Measurements from ENCODE around the gene GH1.
A peak's percentile ranks its signal among the peaks of the same experiment; 100 is the strongest.
"Not testable (repeated sequence)": the region's sequence is repeated elsewhere in the genome, so short reads cannot be mapped to it uniquely, and the experiment has no call there.

Gene GH1

DNA sequence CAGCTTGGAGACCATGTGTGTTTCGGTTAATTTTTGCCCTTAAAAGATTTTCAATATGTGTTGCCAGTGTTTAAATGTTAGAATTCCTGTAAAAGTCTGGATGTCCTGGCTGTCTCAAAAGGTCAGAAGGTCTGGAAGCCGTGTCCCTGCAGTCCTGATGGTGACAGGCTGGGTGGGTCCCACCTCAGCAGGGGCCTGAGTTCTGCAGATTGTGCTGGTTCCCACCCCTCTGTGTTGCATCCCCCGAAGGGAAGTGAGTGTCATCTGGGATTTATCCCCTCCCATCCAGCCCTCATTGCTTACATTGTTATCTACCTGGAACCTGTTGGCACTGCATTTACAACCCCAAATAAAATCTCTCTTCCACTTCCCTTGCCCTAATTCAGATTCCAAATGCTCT is 24.6 kb downstream of the GH1 start:
- FAIRE-seq = not testable (repeated sequence)

DNA sequence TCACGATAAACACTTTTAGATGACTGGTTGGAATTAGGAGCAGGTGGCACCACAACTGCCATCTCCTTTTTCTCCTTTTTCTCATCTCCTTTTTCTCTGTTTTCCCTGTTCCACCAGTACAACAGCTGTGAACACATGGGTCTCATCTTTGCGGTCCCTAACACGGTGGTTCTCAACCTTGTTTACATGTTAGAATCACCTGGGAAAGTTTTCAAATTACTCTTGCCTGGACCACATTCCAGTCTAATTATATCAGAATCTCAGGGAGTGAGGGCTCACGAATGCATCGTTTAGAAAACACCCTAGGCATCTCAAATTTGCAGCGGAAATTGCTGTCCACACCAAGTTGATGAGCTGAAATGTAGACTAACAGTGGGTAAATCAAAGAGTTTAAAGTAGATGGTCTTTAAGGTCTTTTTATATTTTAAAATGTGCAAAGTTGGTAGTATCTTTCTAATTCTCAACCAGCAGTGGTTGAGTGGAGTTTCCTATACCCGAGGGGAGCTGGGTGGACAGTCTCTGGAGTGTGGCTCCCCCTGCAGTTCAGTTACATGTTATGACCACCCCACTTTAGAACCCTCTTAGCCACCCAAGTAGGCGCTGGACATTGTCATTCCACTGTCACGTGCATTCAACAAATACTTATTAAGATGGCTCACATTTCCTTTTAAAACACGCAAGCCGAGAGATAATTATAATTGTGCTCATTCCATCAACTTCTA is 26.2 kb downstream of the GH1 start:
- not testable (repeated sequence) for FAIRE-seq

DNA sequence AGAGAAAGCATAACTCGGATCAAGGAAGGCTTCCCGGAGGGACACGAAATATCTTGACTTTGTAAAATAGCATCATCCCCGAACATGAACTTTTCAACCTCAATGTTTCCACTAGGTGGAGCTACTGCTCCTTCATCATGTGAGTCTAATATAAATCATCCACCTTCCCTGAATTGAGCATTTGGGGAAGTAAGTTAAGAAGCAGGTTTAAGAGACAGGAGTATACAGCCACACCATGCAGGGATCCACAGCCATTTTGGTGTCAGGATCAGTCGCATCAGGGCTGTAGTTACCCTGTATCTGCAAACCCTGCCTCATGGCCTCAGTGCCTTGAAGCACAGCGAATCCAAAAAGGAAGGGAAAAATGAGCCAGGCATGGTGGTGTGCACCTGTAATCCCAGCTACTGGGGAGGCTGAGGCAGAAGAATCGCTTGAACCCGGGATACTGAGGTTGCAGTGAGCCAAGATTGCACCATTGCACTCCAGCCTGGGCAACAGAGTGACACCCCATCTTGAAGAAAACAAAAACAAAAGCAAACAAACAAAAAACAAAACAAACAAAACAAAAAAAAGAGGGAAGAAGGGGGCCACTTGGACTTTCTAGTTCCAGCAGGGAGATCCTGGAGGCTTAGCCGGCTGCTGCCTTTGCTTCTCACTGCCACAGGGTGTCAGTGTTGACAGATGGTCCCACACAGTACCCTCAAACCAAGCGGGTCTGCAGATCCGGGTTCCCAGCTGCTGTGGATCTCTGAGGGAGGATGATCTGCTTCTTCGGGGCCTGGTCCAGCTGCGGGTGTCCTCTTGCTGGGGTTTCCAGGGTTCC is 29.4 kb downstream of the GH1 start:
- FAIRE-seq = peak; percentile 72

DNA sequence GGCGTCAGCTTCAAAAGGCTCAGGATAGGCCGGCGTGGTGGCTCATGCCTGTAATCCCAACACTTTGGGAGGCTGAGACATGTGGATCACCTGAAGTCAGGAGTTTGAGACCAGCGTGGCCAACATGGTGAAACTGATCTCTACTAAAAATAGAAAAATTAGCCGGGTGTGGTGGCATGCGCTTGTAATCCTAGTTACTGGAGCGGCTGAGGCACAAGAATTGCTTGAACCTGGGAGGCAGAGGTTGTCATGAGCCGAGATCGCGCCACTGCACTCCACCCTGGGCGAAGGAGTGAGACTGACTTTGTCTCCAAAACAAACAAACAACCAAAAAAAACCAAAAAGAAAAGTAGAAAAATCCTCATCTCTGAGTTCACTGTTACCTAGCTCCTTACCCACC is 33.5 kb downstream of the GH1 start:
- not testable (repeated sequence) for FAIRE-seq

DNA sequence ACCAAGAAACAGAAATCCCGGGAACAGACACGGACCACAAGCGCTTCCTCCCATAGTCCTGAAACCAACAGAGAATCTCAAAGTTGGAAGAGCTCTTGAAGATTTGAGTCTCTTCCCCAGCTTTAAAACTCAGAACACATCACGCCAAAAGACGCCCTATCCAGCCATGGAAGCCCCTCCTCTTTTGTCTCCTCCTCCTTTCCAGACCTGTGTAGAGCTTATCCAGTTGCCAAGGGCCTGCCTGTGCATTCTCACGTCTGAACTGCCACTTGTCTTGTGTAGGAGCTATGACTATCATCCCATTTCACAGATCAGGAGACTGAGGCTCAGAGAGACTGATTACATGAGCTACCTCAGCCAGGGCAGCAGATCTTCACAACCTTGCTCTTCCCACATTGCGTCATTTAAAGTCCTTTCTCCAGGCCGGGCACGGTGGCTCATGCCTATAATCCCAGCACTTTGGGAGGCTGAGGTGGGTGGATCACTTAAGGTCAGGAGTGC is 36.0 kb downstream of the GH1 start:
- FAIRE-seq = not testable (repeated sequence)

DNA sequence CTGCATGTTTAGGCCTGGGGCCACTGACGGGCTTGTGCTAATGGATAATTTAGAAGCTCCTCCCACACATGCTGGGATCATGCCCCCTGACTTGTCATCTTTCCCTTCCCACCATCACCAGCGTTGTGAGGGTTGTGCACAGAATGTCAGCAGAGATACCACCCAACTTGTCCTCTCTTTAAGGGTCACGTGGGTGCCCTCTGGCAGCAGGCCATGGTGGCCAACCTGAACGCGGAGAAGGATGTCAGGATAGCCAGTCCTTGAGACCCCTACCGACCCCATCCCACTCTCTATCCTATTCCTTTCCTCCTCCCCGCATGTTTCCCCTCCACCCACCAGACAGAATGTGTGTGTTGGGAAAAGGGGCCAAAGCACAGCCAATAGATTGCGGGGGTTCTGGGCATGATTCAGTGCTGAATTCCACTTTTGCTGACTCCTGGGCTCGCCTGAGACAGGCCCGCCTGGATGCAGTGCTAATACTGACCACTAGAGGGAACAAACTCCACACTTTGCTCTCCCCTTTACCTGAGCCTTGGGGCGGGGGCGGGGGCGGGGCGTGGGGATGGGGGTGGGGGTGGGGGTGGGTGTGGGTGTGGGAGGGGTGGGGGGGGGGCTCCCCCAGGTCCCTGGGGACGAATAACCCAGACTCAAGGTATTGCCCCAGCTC is 36.6 kb downstream of the GH1 start, which contains the start of gene GH2:
GH2 (minus strand) TSS at position 10 of the 667 bp plus-strand sequence. CDS start 143 bp downstream, outside the sequence.
- no peak for FAIRE-seq

DNA sequence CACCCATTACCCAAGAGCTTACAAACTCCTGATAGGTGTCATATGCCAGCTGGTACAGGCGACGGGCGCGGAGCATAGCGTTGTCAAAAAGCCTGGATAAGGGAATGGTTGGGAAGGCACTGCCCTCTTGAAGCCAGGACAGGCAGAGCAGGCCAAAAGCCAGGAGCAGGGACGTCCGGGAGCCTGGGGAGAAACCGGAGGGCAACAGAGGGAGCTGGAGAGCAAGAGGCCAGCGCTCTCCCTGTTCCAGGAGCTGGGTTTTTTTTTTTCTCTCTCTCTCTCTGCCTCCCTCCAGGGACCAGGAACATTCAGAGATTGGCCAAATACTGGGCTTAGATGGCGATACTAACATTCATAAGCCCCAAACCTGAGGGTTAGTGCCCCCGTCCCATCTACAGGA is 37.3 kb downstream of the GH1 start:
- FAIRE-seq = not testable (repeated sequence)

DNA sequence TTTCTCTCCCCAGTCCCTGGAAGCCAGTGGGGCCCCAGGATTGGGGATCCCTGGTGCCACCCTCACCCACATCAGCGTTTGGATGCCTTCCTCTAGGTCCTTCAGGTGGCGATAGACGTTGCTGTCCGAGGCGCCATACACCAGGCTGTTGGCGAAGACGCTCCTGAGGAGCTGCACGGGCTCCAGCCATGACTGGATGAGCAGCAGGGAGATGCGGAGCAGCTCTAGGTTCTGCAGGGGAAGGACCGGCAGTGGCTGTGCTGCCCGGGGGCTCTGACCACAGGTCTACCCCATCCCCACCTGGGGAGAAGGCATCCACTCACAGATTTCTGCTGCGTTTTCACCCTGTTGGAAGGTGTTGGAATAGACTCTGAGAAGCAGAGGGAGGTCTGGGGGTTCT is 37.9 kb downstream of the GH1 start:
- FAIRE-seq = no peak

DNA sequence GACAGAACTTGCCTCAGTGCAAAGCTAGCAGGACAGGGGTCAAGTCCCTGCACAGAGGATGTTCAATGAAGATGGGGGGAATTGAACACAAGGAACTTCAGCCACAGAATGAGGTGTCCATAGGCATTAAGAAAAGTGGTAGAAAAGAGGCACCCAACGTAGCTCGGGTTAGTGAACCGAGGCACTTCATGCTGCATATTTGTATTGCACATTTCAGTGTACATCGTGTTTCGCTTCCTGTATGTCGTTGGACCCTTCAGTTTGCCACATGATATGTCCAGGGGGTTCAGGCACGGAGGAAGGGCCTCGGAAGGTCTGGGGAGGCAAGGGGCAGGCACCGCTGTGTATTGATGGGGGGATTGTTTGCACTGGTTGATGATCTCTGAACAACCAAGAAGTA is 40.2 kb downstream of the GH1 start:
- not testable (repeated sequence) for FAIRE-seq

DNA sequence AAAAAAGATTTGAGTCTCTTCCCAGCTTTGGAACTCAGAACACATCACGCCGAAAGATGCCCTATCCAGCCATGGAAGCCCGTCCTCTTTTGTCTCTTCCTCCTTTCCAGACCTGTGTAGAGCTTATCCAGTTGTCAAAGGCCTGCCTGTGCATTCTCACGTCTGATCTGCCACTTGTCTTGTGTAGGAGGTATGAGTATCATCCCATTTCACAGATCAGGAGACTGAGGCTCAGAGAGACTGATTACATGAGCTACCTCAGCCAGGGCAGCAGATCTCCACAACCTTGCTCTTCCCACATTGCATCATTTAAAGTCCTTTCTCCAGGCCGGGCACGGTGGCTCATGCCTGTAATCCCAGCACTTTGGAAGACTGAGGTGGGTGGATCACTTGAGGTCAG is 43.9 kb downstream of the GH1 start:
- FAIRE-seq = not testable (repeated sequence)

DNA sequence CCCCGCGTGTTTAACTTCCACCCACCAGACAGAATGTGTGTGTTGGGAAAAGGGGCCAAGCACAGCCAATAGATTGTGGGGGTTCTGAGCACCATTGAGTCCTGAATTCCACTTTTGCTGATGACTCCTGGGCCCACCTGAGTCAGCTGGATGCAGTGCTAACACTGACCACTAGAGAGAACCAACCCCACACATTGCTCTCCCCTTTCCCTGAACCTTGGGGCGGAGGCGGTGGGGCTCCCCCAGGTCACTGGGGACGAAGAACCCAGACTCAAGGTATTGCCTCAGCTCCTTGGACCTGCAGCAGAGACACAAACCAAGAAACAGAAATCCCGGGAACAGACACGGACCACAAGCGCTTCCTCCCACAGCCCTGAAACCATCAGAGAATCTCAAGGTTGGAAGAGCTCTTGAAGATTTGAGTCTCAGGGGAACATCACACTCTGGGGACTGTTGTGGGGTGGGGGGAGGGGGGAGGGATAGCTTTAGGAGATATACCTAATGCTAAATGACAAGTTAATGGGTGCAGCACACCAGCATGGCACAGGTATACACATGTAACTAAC is 44.5 kb downstream of the GH1 start:
- FAIRE-seq = not testable (repeated sequence)

DNA sequence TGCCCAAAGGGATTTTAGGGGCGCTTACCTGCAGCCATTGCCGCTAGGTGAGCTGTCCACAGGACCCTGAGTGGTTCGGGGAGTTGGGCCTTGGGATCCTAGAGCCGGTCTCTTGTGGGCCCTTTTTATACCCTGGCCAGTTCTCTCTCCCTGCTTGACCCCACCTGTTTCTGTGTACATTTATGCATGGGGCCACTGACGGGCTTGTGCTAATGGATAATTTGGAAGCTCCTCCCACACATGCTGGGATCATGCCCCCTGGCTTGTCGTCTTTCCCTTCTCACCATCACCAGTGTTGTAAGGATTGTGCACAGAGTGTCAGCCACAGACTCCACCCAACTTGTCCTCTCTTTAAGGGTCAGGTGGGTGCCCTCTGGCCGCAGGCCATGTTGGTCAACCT is 45.1 kb downstream of the GH1 start, which contains the start of gene CSH2:
CSH2 (minus strand) TSS at position 101 of the 400 bp plus-strand sequence; CDS start at position 38, 63 bp downstream.
- FAIRE-seq = not testable (repeated sequence)

DNA sequence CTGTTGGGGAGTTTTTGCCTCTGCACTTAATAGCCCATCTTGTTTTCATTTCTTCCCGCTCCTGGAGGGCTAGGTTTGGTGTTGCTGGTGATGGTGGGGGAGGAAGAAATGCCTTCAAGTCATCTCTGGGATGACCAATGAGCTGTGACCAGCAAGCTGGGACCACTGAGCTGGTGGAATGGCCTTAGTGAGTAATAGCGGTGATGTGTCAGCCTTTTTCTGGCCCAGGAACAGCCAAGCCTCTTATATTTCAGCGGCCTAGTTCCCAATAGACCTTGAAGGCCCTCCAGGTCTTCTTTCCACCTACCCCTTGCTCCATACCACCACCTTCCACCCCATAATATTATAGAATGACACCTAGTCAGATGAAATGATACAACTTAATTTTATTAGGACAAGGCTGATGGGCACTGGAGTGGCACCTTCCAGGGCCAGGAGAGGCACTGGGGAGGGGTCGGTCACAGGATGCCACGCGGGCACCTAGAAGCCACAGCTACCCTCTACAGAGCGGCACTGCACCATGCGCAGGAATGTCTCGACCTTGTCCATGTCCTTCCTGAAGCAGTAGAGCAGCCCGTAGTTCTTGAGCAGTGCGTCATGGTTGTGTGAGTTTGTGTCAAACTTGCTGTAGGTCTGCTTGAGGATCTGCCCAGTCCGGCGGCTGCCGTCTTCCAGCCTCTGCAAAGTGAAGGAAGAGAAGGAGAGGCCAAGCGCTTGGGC is 46.8 kb downstream of the GH1 start:
- not testable (repeated sequence) for FAIRE-seq

DNA sequence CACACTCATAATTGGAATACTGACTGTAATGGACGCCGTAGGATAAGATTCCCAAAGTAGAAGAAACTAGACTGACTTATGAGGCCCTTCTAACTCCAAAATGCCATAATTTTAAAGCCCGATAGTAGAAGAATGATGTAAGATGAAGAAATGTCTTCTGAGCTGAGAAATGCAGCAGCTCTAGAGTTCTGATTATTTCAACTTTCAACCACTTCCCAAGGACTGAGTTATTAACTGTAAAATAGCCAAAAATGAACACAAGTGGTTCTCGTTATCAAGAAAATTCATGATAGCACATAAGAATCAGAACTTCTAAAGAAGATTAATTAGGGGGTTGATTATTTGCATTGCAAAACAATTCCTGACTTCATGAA is 48.4 kb downstream of the GH1 start:
- not testable (repeated sequence) for FAIRE-seq

DNA sequence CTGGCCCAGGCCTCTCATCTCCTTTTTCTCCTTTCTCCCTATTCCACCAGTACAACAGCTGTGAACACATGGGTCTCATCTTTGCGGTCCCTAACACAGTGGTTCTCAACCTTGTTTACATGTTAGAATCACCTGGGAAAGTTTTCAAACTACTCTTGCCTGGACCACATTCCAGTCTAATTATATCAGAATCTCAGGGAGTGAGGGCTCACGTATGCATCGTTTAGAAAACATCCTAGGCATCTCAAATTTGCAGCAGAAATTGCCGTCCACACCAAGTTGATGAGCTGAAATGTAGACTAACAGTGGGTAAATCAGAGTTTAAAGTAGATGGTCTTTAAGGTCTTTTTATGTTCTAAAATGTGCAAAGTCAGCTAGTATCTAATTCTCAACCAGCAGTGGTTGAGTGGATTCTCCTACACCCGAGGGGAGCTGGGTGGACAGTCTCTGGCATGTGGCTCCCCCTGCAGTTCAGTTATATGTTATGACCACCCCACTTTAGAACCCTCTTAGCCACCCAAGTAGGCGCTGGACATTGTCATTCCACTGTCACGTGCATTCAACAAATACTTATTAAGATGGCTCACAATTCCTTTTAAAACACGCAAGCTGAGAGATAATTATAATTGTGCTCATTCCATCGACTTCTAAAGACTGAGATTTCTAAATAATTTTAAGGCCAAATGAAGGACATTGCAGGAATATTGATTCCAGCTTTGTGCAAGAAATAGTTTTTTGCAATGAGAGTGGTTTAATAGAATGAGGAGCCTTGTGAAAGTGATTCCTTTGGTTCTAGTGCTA is 48.9 kb downstream of the GH1 start:
- not testable (repeated sequence) for FAIRE-seq

Data from A204.1 (cell line).